Uterus (tissue), 2 donors: ENCODE measurements around the gene CHST11.

Experiments
- CTCF ChIP-seq, 4 experiments: fragments of 200-600 bp in 2 of 4; fragments of 450-650 bp in 2 of 4; sonication (generic) in 2 of 4; IDR thresholded peaks; one replicate each; pipeline ENCODE4 v1.5.1; 2016 to 2019; ENCODE audit warnings: antibody characterized with exemption in 4 of 4, mild to moderate bottlenecking in 2 of 4, moderate library complexity in 1 of 4
- POLR2A ChIP-seq, 2 donors: fragments of 450-650 bp; IDR thresholded peaks; one replicate each; pipeline ENCODE4 v1.6.1; 2016; ENCODE audit warnings: antibody characterized with exemption in 2 of 2, mild to moderate bottlenecking in 1 of 2, moderate library complexity in 1 of 2

GRCh38 chr12:104752016-104752415 lies 295.3 kb downstream of the CHST11 start:
- TF ChIP-seq CTCF (IDR thresholded peaks at IDR 0.05) = no peak
- no peak for TF ChIP-seq POLR2A (IDR thresholded peaks at IDR 0.05)
